ENCODE results near the gene GRIA3.
"Not testable (repeated sequence)": the region's sequence is repeated elsewhere in the genome, so short reads cannot be mapped to it uniquely, and the experiment has no call there.

GRIA3 gene

DNA sequence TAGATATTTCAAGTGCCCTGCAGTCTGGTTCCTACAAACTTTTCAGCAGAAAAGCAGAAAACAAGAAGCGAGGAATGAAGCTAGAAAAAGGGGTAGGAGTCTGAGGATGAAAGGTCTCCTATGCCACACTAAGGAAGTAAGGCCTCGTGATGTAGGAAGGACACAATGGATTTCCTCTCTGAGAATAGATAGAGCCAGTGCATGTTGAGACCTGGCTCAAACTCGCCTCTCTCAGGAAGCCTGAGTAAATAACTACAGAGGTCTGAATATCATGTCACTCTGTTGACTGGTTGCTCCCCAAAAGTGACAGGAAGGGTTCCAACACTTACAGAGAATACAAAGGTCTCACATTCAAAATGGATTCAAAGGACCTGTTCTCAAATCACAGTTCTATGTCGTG, 93.3 kb downstream of the GRIA3 start:
- DNase-seq: no peak

- DNase-seq: no peak
These were observed 93.7 kb downstream of the GRIA3 start for GRCh38 chrX:123277821-123278220.

- DNase-seq: no peak
These were observed 98.2 kb downstream of the GRIA3 start for GRCh38 chrX:123282241-123282640.

DNA sequence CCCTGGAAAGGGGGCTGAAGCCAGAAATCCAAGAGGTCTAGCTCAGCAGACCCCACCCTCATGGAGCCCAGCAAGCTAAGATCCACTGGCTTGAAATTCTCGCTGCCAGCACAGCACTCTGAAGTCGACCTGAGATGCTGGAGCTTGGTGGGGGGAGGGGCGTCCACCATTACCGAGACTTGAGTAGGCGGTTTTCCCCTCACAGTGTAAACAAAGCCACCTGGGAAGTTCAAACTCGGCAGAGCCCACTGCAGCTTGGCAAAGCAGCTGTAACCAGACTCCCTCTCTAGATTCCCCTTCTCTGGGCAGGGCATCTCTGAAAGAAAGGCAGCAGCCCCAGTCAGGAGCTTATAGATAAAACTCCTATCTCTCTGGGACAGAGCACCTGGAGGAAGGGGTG, 99.3 kb downstream of the GRIA3 start:
- DNase-seq: not testable (repeated sequence)

DNA sequence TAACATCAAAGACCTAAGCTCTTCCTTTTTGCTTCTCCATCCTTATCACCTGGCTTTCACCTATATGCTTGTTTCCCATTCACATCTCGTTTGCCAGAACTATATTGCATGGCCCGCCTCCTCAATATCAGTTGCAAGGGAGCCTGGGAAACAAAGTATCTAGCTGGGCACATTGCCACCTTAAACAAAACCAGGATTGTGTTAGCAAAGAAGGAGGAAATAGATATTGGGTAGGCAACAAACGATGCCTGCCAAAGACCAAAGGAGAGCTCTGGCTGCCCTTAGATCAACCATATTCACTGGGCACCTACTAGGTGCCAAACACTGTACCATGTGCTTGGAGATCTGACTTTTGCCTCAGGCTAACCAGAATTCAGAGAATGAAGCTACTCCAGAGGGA, 107.5 kb downstream of the GRIA3 start:
- no peak for DNase-seq

- DNase-seq: no peak
These were observed 113.9 kb downstream of the GRIA3 start for GRCh38 chrX:123298026-123298425.

- no peak for DNase-seq
These were observed 119.4 kb downstream of the GRIA3 start for GRCh38 chrX:123303429-123303828.

DNA sequence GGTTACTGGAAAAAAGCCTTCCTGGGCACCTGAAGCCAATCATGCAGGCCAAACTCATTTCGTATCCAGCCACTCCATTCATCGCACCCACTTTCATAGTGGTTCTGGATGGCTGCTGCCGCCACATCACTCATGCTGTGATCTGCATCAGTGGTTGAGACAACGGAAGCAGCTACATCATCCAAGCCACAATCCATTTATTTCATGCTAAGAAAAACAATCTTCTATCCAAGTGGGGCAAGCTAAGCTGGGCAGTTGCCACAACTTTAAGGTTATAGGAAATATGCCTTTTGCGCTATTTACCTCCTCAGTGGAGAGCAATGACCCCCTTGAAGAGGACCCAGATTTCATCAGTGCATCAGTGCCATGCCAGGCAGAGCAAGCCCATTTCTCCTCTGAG, 124.6 kb downstream of the GRIA3 start:
- DNase-seq: no peak

DNA sequence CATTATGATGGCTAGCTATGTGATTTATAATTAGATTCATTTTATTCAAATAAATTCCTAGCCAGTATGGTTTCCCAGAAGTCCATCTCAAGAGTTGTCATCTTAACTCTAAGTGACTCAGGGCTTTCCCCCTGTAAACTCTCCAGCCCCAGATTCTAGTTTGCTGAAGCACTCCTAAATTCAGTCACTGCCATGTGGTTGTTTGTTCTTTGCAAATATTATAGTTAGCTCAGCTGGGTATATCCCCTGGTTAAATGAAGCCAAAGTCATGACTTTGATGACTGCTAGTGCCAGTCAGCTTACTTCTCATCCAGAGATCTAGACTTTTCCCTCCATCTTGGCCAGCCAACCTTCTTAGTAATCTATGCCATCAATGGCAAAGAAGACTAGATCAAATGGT, 126.0 kb downstream of the GRIA3 start:
- no peak for DNase-seq

GRCh38 chrX:123311486-123311885, 127.4 kb downstream of the GRIA3 start:
- DNase-seq: no peak

DNA sequence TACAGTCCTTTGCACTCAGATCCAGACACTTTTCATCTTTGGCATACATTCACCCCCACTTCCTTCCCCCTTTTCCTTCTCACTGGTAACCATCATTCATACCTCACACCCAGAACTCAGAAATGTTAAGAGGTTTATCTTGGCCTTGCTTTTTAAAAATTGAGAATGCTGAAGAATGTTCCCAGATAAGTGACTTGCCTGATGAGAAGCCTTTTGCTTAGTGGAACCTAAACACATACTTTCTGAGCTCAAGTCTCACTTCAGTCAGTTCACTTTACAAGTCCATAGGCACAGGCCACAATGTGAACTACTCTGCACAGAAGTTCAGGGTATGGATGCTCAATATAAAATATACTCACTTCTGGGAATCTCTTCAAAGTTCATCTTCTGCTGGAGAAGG, 129.4 kb downstream of the GRIA3 start:
- DNase-seq: no peak

DNA sequence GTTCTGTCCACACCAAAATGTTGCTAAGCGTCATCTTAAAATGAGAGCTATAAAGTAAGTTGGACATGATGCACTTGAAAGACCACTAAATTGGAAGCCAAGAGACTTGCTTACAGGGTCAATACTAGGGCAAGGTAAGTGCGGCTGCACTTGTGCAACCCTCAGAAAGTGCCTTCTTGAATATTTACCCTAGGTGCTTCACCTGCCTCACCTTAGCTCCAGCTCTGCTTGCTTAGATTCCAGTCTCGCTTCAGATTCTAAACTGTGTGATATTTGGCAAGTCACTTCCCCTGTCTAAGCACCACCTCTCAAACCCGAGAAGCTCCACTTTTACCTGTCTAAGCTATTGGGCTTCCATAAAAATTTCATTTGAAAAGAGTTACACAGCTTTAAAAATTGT, 136.5 kb downstream of the GRIA3 start:
- DNase-seq: no peak

- no peak for DNase-seq
These were observed 138.5 kb downstream of the GRIA3 start for GRCh38 chrX:123322536-123322935.

DNA sequence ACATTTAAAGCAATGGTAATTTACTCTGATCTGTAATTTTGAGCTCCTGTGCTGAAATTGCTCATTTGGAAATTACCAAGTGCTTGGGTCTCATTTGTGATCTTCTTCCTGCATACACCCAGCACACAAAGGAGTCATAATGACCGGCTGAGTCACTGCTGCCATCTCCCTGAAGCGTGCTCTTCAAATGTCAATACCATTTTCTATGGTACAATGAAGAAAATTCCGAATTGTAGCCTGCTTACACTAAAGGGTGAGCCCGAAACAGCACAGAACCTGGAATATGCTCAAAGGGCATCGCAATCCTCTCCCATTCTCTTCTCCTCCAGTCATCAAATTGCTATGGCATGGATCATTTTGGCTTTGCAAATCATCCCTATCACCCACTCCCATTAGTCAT, 140.5 kb downstream of the GRIA3 start:
- no peak for DNase-seq

DNA sequence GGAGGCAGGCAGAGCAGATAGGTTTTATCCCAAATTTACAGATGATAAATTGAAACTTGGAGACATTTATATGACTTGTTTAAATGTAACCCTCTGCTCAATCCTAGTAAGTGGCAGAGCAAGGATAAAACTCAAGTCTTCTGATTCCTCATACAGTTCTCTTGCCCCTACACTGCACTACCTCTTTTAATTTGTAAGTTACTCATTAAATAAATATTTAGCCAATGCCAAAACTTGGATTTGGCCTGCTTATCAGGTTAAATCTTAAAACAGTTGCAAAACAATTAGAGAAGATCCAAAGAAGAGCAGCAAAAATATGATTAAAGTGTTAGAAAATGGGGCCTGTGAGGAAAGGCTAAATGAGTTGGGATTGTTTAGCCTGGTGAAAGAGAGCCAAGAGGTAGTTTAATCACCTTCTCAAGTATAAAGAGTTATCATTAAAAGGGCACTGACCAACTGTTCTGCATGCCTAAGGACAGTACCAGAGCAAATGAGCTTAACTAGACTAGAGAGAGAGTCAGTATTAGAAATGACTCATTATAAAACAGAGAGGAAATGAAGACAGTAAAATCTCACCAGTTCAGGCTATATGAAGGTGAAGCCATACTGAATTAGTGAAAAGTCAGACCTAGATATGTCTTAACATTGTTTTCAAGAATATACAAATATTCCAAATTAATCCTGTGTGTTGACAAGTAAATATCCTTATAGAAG, 146.3 kb downstream of the GRIA3 start:
- no peak for DNase-seq

- DNase-seq: no peak
These were observed 147.3 kb downstream of the GRIA3 start for GRCh38 chrX:123331349-123331748.

GRCh38 chrX:123331859-123332258, 147.8 kb downstream of the GRIA3 start:
- no peak for DNase-seq

GRCh38 chrX:123336666-123337065, 152.6 kb downstream of the GRIA3 start:
- no peak for DNase-seq

- no peak for DNase-seq
These were observed 154.0 kb downstream of the GRIA3 start for GRCh38 chrX:123337886-123338639.

DNA sequence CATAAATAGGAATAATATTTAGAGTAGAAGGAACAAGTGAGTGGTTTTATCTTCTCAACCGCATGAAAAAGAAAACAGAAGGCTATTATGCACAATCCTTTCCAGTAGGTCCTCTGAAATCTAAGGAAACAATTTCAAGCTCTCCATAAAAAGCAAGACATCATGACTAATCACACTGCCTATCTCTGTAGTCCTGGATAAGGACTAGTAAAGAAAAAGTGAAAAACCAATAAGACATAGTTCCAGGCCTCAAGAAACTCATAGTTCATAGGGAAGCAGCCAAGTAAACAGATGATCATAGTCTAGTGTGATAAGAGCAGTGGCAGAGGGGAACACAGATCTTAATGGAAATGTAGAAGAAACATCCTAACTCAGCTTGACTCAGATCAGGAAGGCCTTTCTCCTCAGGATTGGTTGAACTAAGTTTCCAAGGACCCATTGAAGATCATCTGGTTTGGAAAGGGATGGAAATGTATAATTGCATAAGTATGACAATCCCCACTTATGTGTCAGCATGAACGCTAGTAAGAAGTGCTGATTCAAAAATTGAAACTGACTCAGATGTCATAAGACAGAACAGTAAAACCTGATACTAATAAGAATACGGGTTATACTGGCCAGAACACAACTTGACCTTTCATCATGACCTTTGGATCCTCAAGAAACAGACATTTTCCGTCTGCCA, 155.3 kb downstream of the GRIA3 start:
- DNase-seq: no peak

DNA sequence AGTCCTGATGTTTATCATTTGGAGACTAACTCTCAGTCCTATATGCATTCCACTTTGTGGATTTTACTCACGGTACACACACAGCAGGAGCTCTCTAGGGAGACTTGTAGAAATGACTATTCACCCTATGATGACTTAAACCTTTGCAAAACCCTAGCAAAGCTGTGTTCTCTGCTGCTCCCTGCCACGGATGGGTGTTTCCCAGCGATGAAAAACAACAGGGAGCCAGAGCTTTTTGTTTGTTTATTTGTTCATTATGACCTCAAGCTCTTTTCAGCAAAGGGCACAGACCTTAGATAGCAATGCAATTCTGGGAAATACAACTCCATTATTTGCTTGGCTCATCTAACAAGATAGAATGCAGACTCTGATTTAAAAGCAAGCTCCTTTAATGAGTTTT, 156.6 kb downstream of the GRIA3 start:
- no peak for DNase-seq

GRCh38 chrX:123348468-123348867, 164.4 kb downstream of the GRIA3 start:
- DNase-seq: no peak

DNA sequence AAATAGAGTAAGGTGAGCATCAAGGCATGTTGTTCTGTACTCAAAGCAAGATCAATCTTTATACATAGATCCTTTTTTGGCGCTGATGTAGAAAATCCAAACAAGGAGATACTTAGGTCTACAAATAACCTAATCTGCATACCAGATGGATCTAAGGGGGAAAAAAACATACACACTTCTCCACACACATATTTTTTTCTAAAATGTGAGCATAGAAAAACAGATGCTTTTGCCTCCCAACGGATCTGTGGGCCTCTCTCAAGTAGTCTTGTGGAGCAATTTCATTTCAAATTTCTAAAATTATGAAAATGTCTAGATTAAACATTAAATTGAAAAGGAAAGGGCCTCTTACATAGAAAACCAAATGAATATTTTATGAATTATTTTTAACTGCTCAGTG, 166.1 kb downstream of the GRIA3 start:
- no peak for DNase-seq

GRCh38 chrX:123357941-123358340, 173.9 kb downstream of the GRIA3 start:
- no peak for DNase-seq
